Measurements from ENCODE around the gene CSTPP1. TPM values are rescaled to one million over a fixed set of nuclear protein-coding genes. Genes with fewer than 3 reads are reported as not detected.

The CSTPP1 gene
- total and polyA plus RNA-seq, 2 of the 8 experiments (the other 6 are each of a cell fraction or from before 2014, with no cell fraction given) = 24.2 to 28.7 TPM

GRCh38 chr11:47171856-47172255 lies 235.3 kb downstream of the CSTPP1 start (continued):
- TF ChIP-seq SIN3A (conservative IDR thresholded peaks at IDR 0.05 in 1 of 2, IDR thresholded peaks at IDR 0.05 in 1 of 2; ENCODE audit: low read depth in 1 of 2, low read length in 2 of 2) = no peak
